ENCODE results near the gene CSRNP3.
A peak's percentile ranks its signal among the peaks of the same experiment; 100 is the strongest.

The CSRNP3 gene

GRCh38 chr2:165524720-165525119 lies 55.2 kb downstream of the CSRNP3 start:
- no peak overlapping the region for H3K4me3 ChIP-seq (ENCODE audit: low read depth, low read length)
- TF ChIP-seq CTCF (IDR thresholded peaks at IDR 0.05; ENCODE audit: low read depth, low read length) = no peak
- DNase-seq (ENCODE audit: low read depth, low spot score) = no peak
- in situ Hi-C loops (cut with HindIII; ENCODE audit: low sequenced_read_pairs) = no loop called here

- TF ChIP-seq CTCF (IDR thresholded peaks at IDR 0.05; ENCODE audit: low read depth, low read length) = no peak
- in situ Hi-C loops (cut with HindIII; ENCODE audit: low sequenced_read_pairs) = no loop called here
- no peak overlapping the region for H3K4me3 ChIP-seq (ENCODE audit: low read depth, low read length)
- no peak for DNase-seq (ENCODE audit: low read depth, low spot score)
These were observed 59.2 kb downstream of the CSRNP3 start for GRCh38 chr2:165528691-165529090.

GRCh38 chr2:165529130-165529529 lies 59.6 kb downstream of the CSRNP3 start:
- no peak for TF ChIP-seq CTCF (IDR thresholded peaks at IDR 0.05; ENCODE audit: low read depth, low read length)
- in situ Hi-C loops (cut with HindIII; ENCODE audit: low sequenced_read_pairs) = no loop called here
- peak; percentile 28 for DNase-seq (ENCODE audit: low read depth, low spot score)
- no peak overlapping the region for H3K4me3 ChIP-seq (ENCODE audit: low read depth, low read length)

GRCh38 chr2:165533331-165533730 lies 63.8 kb downstream of the CSRNP3 start:
- TF ChIP-seq CTCF (IDR thresholded peaks at IDR 0.05; ENCODE audit: low read depth, low read length) = no peak
- peak; percentile 9 for DNase-seq (ENCODE audit: low read depth, low spot score)
- no peak overlapping the region for H3K4me3 ChIP-seq (ENCODE audit: low read depth, low read length)
- in situ Hi-C loops (cut with HindIII; ENCODE audit: low sequenced_read_pairs) = no loop called here

GRCh38 chr2:165535471-165535870 lies 66.0 kb downstream of the CSRNP3 start:
- no peak for TF ChIP-seq CTCF (IDR thresholded peaks at IDR 0.05; ENCODE audit: low read depth, low read length)
- in situ Hi-C loops (cut with HindIII; ENCODE audit: low sequenced_read_pairs) = no loop called here
- no peak for DNase-seq (ENCODE audit: low read depth, low spot score)
- no peak overlapping the region for H3K4me3 ChIP-seq (ENCODE audit: low read depth, low read length)

GRCh38 chr2:165536851-165537499 lies 67.5 kb downstream of the CSRNP3 start:
- no peak for DNase-seq (ENCODE audit: low read depth, low spot score)
- no peak overlapping the region for H3K4me3 ChIP-seq (ENCODE audit: low read depth, low read length)
- in situ Hi-C loops (cut with HindIII; ENCODE audit: low sequenced_read_pairs) = no loop called here
- no peak for TF ChIP-seq CTCF (IDR thresholded peaks at IDR 0.05; ENCODE audit: low read depth, low read length)

All from astrocyte of the spinal cord (primary cell).